ENCODE data around the gene CYP4F11.
"Not testable (repeated sequence)": the region's sequence is repeated elsewhere in the genome, so short reads cannot be mapped to it uniquely, and the experiment has no call there.

CYP4F11 gene

GRCh38 chr19:15892012-15892411 is 42.3 kb downstream of the CYP4F11 start:
- H3K27ac ChIP-seq = no peak overlapping the region
- TF ChIP-seq CTCF (conservative IDR thresholded peaks at IDR 0.05) = no peak

GRCh38 chr19:15891434-15891833 is 42.9 kb downstream of the CYP4F11 start:
- TF ChIP-seq CTCF (conservative IDR thresholded peaks at IDR 0.05) = no peak
- no peak overlapping the region for H3K27ac ChIP-seq

- H3K27ac ChIP-seq = not testable (repeated sequence)
Observed at GRCh38 chr19:15889339-15889738, 45.0 kb downstream of the CYP4F11 start.

GRCh38 chr19:15885919-15886318 is 48.4 kb downstream of the CYP4F11 start:
- TF ChIP-seq CTCF (conservative IDR thresholded peaks at IDR 0.05) = no peak
- H3K27ac ChIP-seq = no peak overlapping the region

- no peak overlapping the region for H3K27ac ChIP-seq
- TF ChIP-seq CTCF (conservative IDR thresholded peaks at IDR 0.05) = no peak
Observed at GRCh38 chr19:15885167-15885566, 49.2 kb downstream of the CYP4F11 start.

- H3K27ac ChIP-seq = not testable (repeated sequence)
Observed at GRCh38 chr19:15883329-15883728, 51.0 kb downstream of the CYP4F11 start.

GRCh38 chr19:15874821-15875474 is 59.4 kb downstream of the CYP4F11 start:
- no peak overlapping the region for H3K27ac ChIP-seq
- no peak for TF ChIP-seq CTCF (conservative IDR thresholded peaks at IDR 0.05)

GRCh38 chr19:15873771-15874170 is 60.6 kb downstream of the CYP4F11 start:
- H3K27ac ChIP-seq = not testable (repeated sequence)

GRCh38 chr19:15871570-15871969 is 62.8 kb downstream of the CYP4F11 start:
- H3K27ac ChIP-seq = no peak overlapping the region
- TF ChIP-seq CTCF (conservative IDR thresholded peaks at IDR 0.05) = no peak
